GM18502 (cell line): ENCODE data around the gene AOPEP.

Source experiments
- ATAC-seq: cut with Tn5 transposase; IDR thresholded peaks from one replicate; pipeline ENCODE4 v1.9.1; 2021; ENCODE audit warnings: mild to moderate bottlenecking; ENCODE audit not compliant: unreplicated experiment, poor library complexity

The AOPEP gene

DNA sequence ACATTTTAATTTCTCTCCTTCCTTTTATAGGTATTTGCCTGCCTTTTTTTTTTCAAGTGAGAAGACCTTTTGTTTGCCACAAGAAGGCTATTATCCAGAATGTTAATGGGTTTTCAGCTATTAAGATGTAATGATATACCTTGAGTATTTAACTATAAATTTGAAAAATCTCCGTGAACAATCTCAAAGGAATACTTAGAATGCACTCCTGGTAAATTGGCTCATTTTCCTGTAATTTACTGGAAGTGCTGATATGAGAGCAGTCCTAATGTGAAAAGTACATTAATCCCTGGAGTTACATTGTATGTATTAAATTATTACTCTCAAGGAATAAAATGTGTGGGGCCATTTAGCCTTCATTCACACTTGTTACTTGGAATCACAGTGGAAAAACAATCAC lies 32.4 kb downstream of the AOPEP start:
- no peak for ATAC-seq

DNA sequence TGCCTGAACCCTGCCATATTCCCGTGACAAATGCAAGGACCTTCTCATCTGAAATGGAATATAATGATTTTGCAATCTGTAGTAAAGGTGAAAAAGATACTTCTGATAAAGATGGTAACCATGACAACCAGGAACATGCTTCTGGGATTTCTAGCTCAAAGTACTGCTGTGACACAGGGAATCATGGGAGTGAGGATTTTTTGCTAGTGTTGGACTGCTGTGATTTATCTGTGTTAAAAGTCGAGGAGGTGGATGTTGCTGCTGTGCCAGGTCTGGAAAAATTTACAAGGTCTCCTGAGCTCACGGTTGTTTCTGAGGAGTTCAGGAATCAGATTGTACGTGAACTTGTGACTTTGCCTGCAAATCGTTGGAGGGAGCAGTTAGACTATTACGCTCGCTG lies 33.5 kb downstream of the AOPEP start:
- no peak for ATAC-seq

DNA sequence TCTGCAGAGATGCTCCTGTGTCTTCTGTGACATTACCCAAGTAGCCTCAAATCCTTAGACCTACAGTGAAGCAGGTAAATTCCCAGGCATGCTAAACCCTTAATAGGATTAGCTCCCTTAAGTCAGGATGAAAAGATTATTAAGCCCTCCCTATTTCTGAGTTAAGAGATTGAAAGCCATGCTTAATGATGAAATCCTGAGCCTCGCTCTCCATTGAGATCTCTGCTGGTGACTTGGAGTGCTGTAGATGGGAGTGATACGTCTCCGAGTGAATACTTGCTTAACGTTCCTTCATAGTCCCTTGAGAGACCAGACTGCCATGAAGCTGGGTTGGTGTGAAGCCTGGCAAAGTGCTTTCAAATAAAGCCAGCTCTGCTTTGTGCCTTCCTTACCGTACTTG lies 34.2 kb downstream of the AOPEP start:
- ATAC-seq, result no peak

DNA sequence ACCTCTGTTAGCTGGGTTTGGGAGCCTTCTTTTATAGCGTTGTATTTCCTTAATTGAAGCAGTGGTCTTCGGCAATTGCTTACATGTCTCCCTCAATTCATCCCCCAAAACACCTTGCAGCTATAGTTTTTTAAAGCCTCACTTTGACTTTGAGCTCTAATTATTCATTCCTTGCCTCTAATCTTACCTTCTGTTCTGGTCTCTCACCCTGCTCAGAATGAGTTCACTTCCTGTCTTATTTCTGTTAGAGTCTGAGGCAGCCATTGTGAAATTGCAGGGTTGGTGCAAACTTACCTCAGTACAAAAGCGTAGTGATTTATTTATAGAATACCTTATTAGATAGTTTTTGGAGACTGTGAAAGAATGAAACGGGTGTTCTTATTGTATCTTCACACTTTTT lies 35.0 kb downstream of the AOPEP start:
- ATAC-seq, result no peak

GRCh38 chr9:94767331-94768072 lies 41.0 kb downstream of the AOPEP start:
- no peak for ATAC-seq

- ATAC-seq, result no peak
These were observed 42.3 kb downstream of the AOPEP start for GRCh38 chr9:94768766-94769165.

DNA sequence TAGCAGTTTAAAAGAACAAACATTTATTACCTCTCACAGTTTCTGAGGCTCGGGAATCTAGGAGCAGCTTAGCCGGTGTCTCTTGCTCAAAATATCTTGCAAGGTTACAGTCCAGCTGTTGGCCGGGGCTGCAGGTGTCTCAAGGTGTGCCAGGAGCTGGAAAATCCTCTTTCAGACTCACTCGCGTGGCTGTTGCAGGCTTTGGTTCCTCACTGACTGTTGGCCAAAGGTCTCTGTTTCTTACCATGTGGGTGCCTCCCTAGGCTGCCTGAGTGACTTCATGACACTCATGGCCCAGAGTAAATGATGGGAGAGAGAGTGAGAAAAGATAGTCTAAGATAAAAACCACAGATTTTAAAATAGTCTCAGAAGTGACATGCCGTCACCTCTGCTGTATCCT lies 43.8 kb downstream of the AOPEP start:
- no peak for ATAC-seq

DNA sequence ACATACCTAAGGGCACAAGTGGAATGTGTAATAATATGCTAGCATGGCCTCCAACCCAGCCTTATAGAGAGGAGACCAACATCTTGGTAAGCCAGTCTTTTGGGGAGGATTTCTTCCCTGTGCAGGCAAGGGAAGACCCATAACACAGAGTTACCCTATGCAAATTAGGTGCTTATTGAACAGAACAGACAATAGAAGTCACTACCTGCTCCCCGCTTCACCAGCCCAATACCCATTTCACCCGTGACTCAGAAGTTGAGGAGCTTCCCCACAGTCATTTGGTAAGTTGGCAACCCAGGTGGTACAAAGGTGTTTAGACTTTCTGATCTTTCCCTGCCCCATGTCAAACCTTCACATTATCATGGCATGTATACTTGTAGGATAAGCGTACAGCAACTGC lies 44.6 kb downstream of the AOPEP start:
- no peak for ATAC-seq

GRCh38 chr9:94772144-94772543 lies 45.6 kb downstream of the AOPEP start:
- no peak for ATAC-seq

DNA sequence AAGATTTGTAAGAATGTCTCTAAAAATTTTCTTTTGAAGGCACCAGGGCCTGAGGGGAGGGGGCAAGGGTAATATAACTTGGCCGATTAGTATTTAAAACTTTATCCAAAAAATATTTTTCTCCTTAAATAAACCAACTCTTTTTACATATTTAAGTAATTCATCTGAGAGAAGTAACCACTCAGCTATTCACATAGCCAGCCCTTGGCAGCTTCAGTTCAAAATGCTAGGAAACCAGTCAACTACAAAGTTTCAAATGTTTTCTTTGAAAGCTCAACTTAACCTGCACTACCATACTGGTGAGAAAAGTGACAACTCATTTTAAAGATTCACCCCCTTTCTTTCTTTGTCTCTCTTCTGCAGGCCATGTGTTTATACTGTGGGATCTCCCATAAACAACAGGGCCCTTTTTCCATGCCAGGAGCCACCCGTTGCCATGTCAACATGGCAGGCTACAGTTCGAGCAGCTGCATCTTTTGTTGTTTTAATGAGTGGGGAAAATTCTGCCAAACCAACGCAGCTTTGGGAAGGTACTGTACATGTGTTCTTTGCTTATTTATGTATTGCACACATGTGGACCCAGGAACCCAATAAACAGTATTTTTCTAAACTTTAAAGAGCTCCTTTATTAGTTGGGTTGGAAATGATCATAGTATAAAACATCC lies 46.3 kb downstream of the AOPEP start:
- no peak for ATAC-seq

DNA sequence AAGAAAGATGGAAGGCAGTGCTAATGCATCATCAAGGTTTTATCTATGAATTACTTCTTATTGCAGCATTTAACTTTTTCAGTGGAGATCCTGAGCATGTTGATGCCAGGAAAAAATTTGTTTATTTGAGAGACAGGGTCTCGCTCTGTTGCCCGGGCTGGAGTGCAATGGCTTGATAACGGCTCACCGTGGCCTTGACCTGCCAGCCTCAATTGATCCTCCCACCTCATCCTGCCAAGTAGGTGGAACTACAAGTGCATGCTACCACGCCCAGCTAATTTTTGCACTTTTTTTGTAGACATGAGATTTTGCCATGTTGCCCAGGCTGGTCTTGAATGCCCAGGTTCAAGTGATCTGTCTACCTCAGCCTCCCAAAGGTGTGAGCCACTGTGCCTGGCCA lies 47.2 kb downstream of the AOPEP start:
- ATAC-seq, result no peak

- no peak for ATAC-seq
These were observed 51.5 kb downstream of the AOPEP start for GRCh38 chr9:94778013-94778412.

- no peak for ATAC-seq
These were observed 52.5 kb downstream of the AOPEP start for GRCh38 chr9:94779031-94779430.

DNA sequence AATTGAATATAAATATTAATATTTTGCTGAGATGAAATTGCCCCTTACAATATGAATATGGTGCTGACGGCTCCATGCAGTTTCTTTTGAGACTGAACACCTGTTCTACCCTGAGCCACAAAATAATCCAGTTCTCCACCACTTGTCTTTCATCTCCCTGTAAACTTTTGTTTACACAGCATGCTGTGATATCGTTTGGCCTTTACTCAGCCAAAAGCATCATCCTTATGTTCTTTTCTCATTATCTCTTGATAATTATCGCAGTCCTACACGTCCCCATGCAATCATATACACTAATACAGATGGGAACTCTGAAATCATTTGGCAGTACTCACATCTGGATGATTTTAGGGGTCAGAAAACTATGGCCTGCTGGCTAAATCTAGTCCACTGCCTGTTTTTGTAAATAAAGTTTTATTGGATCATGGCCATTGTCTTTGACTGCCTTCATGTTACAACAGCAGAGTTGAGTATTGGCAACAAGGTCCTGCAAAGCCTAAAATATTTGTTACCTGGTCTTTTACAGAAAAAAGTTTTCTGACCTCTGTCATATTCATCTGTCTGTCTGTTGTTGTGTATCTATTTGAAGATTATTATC lies 53.3 kb downstream of the AOPEP start:
- no peak for ATAC-seq

- no peak for ATAC-seq
These were observed 54.0 kb downstream of the AOPEP start for GRCh38 chr9:94780516-94780950.

DNA sequence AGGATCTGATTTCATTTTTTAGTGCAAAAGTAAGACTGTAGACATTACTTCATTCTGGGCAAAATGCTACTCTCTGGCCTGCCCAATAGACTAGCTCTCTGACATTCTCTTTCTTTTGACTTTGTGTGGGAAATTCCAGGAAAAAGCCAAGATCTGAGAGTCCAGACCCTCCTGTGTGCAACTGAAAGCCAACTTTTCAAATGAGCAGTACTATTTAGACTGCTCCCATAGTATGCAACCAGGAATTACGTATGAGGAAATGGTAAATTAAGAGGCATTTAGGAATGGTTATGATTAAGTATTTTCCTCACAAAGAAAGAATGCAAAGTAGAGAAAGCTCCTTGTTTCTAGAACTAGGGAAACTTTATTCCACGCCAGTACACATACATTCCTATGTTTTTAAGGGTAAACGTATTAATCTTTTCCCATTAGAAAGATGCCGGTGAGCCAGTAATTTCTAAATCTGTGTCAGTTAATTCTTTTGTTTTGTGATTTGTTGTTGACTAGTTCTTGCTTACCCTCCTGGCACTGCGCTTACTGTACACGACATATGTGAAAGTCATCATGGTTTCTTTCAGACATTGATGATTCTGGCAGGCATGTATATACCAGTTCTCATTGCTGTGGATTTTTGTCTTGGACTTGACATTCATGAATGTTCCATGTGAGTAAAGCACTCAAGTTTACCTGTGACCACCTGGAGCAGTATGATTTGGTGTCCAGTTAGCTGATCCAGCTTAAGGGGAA lies 56.0 kb downstream of the AOPEP start:
- no peak for ATAC-seq

DNA sequence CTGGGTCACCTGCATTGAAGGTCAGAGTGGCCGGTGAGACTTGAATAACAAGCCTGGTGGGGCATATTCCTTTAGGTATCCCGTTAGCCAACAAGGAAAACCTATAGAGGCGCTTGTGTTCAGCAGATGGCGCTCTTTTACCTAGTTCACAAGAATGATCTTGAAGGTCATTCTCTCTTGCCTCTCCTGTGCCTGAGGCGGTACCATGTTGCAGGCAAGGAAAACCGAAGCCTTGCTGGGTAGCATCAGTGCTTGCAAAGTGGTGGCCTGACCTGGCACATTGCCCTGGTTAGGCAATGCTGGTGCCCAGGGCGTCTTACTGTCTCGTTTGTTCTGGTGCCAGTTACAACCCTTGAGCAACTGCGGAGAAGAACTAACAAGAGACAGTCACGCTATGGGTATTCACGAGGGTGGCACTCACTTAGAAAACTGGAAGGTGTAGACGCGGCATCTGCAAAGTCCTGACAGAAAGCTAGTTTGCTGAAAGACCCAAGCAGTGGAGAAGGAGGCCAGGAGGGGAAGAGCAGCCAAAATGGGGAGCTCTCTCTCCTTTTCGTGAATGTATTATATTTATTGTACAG lies 56.7 kb downstream of the AOPEP start:
- ATAC-seq, result no peak

GRCh38 chr9:94783928-94784327 lies 57.4 kb downstream of the AOPEP start:
- ATAC-seq, result no peak

- ATAC-seq, result no peak
These were observed 59.0 kb downstream of the AOPEP start for GRCh38 chr9:94785215-94786169.

DNA sequence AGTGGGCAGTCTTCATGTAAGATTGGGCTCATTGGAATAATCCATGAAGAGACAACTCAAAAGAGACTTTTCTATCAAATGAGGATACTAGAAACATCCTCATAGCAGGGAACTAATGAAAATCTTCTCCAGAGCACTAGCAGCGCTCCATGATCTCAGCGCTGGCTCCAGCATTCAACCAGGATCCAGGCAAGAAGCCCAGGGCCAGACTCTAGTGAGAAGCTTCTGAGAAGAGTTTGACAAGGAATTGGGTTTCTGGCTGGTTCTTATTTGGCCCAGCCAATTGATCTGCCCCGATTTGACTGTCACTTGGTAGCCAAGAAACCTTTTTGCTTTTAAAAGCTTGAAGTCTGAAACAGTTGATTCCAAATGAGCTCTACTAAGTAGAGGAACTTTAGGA lies 60.1 kb downstream of the AOPEP start:
- ATAC-seq, result no peak
